Medulla oblongata (tissue), 1 donor: Measurements from ENCODE around the gene ZNF383.
"Not testable (repeated sequence)": the region's sequence is repeated elsewhere in the genome, so short reads cannot be mapped to it uniquely, and the experiment has no call there.

Experiments
- DNase-seq: peaks from one replicate; pipeline ENCODE4 v3.0.0-alpha.2; 2015; ENCODE audit errors: extremely low spot score

The ZNF383 gene

DNA sequence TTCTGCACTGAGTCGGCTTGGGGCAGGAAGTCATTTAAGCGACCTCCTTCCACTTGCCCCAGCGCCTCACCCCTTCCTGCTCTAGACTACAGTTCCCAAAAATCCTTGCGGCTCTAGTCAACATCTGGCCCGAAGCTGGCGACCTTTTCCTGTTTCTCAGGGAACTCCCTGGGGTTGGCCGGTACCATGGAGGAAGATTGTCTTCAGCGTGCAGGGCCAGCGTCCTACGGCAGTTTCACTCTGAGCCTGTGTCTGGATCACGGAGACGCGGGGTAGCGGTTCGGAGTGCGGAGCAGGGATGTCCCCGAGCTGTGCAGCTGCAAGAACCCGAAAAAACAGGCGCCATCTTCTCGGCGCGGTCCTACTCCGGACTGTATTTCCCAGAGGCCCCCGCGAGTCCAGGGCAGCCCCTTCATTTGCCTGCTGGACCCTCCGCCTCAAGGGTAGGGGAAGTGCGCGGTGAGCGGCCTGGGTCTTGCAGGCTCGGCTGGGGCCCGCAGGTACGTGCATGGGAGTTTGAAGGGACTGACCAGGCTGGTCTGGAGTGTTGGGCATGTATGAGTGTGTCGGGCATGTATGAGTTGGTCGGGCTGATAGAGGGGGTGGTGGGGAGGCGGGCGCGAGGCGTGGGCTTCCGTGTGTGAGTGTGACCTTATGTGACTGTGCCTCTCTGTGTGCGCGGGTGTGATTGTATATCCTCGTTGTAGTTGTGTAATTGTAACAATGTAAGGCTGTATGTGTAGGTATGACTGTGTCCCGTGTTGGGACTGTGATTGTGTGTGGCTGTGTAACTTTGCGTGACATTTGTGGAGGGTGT lies at the start of gene ZNF383:
ZNF383 (plus strand) TSS at position 440 of the 817 bp plus-strand sequence. CDS start 12,240 bp downstream, outside the sequence.
- DNase-seq, result peak; percentile 97

DNA sequence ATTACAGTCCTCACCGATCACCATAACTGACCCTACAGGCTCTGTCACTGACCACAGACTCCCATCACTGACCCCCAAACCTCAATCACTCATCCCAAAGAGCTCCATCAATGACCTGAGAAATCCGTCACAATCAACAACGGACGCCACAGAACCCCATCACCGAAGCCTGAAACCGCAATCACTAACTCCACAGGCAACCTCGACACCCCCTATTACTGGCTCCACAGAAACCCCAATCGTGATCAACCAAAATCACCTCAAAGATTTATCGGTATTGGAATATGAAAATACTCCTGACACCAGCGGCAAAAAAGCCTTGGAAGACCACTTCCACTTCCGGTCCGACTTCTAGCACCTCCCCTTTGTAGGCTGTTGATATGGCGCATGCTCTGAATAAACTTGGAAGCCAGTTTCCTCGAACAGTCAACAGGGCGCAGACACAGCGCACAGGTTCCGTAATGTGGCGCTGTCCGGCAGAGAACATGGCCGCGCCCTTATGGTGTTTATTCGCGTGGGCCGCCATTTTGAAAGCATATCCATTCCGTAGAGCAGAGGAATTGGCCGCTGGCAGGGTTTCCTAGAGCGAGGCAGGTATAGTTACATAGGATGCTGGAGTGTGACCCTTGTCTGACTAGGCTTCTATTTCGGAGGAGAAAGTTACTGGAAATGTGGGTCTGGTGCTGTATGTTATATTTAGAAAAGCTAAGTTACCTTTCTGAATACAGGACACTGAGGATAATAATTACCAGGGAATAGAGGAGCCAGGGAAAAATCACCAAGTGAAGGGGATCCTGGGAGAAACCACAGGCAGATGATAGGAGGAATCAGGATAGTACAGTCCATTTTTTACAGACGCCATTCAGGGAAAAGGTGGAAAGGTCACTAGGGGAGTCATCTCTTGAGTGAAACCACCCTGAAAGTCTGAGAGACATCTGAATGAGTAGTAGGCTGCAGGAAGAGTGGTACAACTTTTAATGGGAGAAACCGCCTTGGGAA lies 45.3 kb upstream of the ZNF383 start, which contains the start of gene ZNF585A:
ZNF585A (minus strand) TSS at position 328 of the 999 bp plus-strand sequence. CDS start 2,785 bp downstream, outside the sequence.
- DNase-seq, result peak; percentile 99

DNA sequence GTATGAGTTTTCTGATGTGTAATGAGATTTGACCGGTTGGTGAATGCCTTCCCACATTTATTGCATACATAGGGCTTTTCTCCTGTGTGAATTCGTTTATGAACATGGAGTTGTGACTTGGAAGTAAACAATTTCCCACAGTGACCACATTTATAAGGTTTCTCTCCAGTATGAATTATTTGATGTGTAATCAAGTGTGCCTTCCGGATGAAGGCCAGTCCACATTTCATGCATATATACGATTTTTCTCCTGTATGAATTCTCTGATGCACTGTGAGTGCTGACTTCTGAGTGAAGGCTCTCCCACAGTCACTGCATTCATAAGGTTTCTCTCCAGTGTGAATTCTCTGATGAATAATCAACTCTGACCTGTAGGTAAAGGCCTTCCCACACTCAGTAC lies 31.9 kb upstream of the ZNF383 start:
- not testable (repeated sequence) for DNase-seq

DNA sequence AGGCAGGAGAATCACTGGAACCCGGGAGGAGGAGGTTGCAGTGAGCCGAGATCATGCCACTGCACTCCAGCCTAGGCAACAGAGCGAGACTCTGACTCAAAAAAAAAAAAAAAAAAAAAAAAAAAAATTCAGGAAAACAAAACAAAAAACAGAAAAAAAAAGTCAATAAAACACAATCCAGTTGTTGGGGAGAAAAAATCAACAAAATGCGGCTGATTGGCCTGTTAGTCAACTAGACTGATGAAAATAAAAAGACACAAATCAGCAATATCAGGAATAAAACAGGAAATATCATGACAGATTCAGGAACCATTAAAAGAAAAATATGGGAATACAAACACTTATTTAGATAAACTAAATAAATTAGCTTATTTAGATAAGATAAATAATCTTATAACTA lies 22.8 kb upstream of the ZNF383 start:
- not testable (repeated sequence) for DNase-seq

DNA sequence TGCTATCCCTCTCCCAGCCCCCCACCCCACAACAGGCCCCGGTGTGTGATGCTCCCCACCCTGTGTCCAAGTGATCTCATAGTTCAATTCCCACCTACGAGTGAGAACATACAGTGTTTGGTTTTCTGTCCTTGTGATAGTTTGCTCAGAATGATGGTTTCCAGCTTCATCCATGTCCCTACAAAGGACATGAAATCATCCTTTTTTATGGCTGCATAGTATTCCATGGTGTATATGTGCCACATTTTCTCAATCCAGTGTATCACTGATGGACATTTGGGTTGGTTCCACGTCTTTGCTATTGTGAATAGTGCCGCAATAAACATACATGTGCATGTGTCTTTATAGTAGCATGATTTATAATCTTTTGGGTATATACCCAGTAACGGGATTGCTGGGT lies 20.9 kb upstream of the ZNF383 start:
- not testable (repeated sequence) for DNase-seq

DNA sequence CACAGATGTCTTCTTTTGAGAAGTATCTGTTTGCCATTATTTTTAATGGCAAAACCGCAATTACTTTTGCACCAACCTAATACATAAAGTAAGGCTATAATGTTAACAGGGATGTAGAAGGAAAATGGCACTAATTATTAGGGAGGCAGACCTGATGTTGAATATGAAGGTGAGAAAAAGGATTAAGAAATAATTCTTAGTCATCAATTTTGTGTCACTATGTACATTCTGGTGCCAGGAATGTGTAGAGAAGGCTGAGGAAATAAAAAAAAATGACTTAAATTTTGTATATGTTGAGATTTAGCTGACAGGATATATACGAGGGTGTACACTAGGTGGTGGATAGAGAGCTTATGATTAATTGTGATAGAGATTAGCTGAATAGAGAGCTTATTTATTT lies 20.2 kb upstream of the ZNF383 start:
- DNase-seq, result no peak

DNA sequence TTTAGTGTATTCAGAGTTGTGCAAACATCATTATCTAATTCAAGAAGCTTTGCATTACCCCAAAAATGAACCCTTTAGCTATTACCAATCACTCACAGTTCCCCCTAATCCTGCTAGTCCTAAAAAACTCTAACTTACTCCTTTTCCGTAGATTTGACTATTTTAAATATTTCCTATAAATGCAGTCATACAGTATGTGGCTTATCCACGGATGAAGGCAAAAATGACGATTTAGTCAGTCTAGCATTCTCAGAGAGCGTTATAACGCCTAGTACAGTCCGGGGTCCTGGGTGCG lies 587 bp upstream of the ZNF383 start:
- DNase-seq, result no peak

DNA sequence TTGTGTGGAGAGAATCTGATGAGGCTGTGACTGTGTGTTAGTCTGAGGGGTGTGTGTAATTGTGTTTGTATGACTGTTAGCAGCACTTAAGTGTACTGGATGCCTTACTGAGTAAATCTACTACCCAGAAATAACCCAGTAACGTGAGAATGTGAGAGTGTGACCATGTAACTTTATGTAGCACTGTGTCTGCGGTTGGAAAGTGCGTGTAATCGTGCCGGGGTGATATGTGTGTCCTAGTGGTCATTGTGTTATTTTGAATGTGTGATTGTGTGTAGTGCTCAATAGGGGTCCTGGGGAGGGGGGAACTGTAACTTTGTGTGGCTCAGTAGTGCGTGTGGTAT lies 550 bp downstream of the ZNF383 start:
- peak; percentile 17 for DNase-seq

DNA sequence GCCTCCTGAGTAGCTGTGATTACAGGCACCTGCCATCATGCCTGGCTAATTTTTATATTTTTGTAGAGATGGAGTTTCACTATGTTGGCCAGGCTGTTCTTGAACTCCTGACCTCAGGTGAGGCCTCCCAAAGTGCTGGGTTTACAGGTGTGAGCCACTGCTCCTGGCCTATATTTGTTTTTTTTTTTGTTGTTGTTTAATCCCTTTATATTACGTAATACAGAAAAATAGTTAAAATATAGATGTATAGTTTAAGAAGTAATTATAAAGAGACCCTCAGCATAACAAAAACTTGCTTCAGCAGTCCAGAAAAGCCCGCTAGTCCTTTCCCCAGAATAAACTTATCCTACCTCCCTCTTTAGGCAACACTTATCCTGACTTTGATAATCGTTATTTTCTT lies 2.4 kb downstream of the ZNF383 start:
- DNase-seq, result no peak

DNA sequence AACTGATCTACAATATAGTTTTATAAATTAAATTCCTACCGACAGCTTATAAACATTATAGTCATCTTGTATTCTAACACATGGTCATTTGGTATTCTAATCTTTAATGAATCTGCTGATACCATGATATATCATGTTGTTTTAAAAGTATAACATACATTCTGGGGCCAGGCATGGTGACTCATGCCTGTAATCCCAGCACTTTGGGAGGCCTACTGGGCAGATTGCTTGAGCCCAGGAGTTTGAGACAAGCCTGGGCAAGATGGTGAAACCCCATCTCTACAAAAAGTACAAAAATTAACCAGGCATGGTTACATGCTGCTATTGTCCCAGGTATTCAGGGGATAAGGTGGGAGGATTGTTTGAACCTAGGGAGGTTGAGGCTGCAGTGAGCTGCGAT lies 3.1 kb downstream of the ZNF383 start:
- DNase-seq, result no peak

DNA sequence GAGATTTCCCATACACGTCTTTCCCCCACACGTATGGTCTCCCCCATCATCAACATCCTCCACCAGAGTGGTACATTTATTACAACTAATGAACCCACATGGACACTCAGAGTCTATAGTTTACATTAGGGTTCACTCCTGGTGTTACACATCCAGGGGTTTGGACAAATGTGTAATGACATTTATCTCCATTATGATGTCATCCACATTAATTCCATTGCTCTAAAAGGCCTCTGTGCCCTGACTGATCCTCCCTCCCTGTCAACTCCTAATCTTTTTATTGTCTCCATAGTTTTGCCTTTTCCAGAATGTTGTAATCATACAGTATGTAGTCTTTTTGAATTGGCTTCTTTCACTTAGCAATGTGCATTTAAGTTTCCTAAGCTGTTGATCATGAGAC lies 8.2 kb downstream of the ZNF383 start:
- no peak for DNase-seq

DNA sequence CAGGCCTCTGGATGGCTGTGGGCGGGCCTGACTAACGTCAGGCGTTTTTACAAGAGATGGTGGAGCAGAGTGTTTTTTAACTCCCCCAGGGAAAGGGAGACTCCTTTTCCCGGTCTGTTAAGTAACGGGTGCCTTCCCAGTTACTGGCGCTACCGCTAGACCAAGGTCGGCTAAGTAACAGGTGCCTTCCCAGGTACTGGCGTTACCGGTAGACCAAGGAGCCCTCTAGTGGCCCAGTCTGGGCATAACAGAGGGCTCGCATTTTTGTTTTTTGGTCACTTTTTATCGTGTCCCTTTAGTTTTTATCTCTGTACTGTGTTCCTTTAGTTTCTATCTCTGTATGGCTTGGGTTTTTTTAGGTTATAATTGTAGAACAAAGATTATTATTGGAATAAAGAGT lies 10.0 kb downstream of the ZNF383 start:
- no peak for DNase-seq

DNA sequence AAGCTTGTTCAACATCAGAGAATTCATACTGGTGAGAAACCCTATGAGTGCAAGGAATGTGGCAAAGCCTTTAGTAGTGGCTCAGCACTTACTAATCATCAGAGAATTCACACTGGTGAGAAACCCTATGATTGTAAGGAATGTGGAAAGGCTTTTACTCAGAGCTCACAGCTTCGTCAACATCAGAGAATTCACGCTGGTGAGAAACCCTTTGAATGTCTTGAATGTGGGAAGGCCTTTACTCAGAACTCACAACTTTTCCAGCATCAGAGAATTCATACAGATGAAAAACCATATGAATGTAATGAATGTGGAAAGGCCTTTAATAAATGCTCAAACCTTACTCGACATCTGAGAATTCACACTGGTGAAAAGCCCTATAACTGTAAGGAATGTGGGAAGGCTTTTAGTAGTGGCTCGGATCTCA lies 25.2 kb downstream of the ZNF383 start:
- DNase-seq, result no peak

DNA sequence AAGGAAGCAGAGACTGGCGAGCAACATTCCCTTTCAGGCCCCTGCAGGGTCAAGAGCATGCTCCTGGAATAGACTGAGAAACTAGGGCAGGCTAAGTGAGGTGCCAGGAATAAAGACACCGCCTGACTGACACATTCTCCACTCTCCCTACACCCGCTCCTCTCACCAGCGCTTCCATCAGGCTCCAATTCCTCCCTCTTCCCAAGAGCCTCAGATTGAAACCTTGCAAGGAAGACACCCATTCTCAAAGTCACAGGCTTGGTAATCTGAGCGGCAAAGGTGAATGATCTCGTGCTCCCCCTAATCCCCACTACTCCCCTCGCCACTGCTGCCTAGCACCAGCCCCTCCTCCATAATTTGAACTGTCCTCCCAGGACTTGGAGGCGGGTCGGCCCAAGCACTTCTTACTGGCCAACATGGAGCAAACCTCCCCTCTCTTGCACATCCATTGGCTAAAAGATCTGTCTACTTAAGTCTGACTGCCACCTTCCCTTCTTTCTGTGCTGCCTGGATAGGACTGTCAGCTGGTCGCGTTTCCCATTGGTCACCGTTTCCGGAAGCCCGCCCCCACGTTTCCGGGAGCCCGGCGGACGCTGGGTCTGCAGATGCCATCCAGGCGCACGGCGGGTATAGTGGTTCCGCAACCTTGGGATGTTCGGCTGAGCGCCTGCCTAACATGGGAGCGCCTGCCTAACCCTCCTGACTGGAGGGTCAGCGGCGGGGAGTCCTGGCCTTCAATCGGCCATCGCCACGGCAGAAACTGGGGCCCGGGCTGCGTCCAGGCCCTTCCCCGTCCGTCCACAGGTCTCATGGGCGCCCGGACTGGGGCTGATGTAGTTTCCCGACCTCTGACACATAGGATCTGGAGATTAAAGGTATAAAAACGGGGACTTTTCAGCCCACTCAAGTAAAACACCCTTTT lies 33.6 kb downstream of the ZNF383 start:
- DNase-seq, result peak; percentile 98

DNA sequence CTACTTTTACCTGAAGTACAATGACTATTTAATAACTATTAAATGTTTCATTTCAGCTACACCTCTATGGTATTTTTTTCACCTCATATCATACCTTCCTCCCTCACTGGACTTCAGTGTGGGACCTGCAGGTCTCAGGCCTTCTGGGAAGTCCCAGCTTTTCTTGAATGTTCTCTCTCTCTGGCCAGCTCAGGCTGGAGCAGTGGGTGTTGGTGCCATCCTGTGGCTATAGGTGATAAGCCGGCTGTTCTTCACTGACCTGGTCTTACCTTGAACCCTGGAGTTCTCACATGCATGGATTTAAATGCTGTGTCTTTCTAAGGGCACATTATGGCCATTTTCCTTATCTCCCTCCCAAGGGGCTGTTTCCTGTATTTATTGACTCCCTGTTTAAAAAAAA lies 45.0 kb downstream of the ZNF383 start:
- DNase-seq, result not testable (repeated sequence)

DNA sequence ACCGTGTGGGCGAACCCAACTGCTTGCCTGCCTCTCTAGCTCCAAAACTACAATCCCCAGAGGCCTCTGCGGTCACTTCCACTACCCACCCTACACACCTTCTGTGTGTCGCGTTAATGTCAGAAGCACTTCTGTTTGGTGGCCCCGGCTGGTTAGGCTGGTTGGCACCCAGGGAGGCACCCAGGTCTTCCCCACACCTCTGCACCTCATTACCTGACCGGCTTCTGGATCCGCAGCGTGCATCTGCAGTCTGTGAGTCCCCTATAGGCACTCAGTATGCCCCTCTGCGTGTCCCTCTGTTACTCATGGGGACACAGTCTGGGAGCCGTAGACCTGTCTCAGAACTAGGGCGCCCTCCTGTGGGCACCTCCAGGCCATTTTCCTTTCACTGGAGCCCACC lies 49.0 kb downstream of the ZNF383 start:
- DNase-seq, result not testable (repeated sequence)

DNA sequence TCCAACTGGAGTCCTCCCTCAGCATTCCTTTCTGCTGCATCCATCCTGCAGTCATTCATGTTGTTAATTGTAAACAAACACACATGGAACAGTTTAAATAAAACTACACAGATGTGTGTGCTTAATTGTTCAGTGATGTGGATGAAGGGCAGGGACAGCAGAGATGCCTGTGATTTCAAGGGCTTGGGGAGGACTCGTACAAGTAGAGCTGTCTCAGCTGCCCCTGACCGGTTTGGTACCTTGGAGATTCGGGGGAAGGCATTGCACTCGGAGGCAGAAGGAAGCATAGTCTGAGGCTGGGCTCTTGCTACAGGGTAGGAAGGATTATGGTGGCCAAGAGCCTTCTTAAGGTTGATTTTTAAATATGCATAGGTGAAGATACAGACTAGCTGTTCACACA lies 49.7 kb downstream of the ZNF383 start:
- not testable (repeated sequence) for DNase-seq

DNA sequence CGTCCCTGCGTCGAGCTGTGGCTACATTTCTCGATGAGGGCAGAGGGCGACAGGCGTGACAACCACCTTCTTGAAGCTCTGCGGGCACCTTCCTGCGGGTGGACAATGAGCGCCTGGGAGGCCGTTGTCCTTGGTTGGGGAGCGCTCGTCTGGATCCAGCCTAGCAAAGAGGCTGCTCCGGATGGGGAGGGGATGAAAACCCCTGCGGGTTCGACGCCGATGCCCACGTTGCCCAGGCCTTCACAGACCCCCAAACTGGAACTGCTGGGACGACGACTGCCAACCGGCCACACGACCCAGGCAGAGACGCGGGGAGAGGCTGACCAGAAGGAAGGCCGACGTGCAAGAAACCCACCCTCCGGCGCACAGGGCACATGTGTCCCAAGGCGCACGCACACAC lies 62.6 kb downstream of the ZNF383 start:
- not testable (repeated sequence) for DNase-seq

DNA sequence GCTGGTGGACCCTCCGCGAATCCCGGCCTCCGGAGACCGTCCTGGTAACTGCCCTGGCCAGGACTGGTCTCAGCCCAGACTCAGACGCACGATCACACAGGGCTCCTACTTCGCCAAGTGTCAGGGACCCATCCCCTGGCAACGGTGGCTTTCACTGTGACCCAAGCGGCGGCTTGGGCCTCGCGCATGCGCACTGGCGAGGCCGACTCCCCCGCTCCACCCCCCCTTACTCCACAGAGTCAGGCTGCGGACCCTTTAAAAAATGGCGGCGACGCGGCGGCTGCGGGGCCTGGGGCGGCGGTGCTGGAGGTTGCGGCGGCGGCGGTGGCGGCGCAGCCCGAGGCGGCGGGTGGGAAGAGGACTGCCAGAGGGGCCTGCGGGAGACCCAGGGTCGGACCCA lies 66.0 kb downstream of the ZNF383 start:
- DNase-seq, result not testable (repeated sequence)

DNA sequence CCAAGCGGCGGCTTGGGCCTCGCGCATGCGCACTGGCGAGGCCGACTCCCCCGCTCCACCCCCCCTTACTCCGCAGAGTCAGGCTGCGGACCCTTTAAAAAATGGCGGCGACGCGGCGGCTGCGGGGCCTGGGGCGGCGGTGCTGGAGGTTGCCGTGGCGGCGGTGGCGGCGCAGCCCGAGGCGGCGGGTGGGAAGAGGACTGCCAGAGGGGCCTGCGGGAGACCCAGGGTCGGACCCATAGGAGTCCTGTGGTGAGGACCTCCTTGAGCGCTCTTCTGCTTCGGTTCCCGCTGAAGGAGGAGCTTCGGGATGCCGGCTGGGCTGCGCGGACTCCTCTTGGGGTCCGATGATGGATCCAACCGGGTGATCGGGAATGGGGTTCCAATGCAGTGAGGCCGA lies 71.2 kb downstream of the ZNF383 start:
- not testable (repeated sequence) for DNase-seq
